Smooth muscle cell (in vitro differentiated cells): Measurements from ENCODE around the gene RALGPS1. TPM values are rescaled to one million over a fixed set of nuclear protein-coding genes. Genes with fewer than 3 reads are reported as not detected.

Experiments
- DNase-seq: peaks from one replicate; lab custom pipeline; 2025; ENCODE audit not compliant: unreplicated experiment; lab: John Stamatoyannopoulos, UW
- H2AFZ ChIP-seq: fragments of 200-600 bp; sonication (generic); 2 replicates; pipeline ENCODE4 v1.6.0; 2016; ENCODE audit warnings: antibody characterized with exemption, low read depth, mild to moderate bottlenecking
- H3F3A ChIP-seq: fragments of 200-600 bp; sonication (generic); 2 replicates; pipeline ENCODE4 v1.6.0; 2017; ENCODE audit warnings: antibody characterized with exemption, low read depth
- H3K27ac ChIP-seq: fragments of 200-600 bp; sonication (generic); 2 replicates; pipeline ENCODE4 v1.5.1; 2016; ENCODE audit warnings: low read depth, mild to moderate bottlenecking
- H3K27me3 ChIP-seq: fragments of 200-600 bp; sonication (generic); 2 replicates; pipeline ENCODE4 v1.6.1; 2016; ENCODE audit warnings: low read depth, mild to moderate bottlenecking
- H3K36me3 ChIP-seq: fragments of 200-600 bp; sonication (generic); 2 replicates; pipeline ENCODE4 v1.5.1; 2016; ENCODE audit warnings: low read depth
- H3K4me1 ChIP-seq: fragments of 200-600 bp; sonication (generic); 2 replicates; pipeline ENCODE4 v1.5.1; 2016; ENCODE audit warnings: low read depth
- H3K4me2 ChIP-seq: fragments of 200-600 bp; sonication (generic); 2 replicates; pipeline ENCODE4 v1.6.0; 2016; ENCODE audit warnings: mild to moderate bottlenecking
- H3K4me3 ChIP-seq: fragments of 200-600 bp; sonication (generic); 2 replicates; pipeline ENCODE4 v1.5.1; 2016; ENCODE audit warnings: mild to moderate bottlenecking
- H3K79me2 ChIP-seq: fragments of 200-600 bp; sonication (generic); 2 replicates; pipeline ENCODE4 v1.6.0; 2016; ENCODE audit warnings: low read depth, mild to moderate bottlenecking
- H3K9ac ChIP-seq: fragments of 200-600 bp; sonication (generic); 2 replicates; pipeline ENCODE4 v1.6.0; 2016; ENCODE audit warnings: low read depth
- H3K9me3 ChIP-seq: fragments of 200-600 bp; sonication (generic); replicated peaks from 2 replicates; pipeline ENCODE4 v1.5.1; 2016; ENCODE audit warnings: low read depth
- H4K20me1 ChIP-seq: fragments of 200-600 bp; sonication (generic); 2 replicates; pipeline ENCODE4 v1.6.0; 2016; ENCODE audit warnings: low read depth
- WGBS: methylation state at CpG from one replicate; pipeline ENCODE4 v1.1.7; 2016; ENCODE audit warnings: low lambda C conversion rate; 5-methylcytosine and 5-hydroxymethylcytosine counted together
- polyA plus RNA-seq: library from polyadenylated mRNA; unstranded; fragments of >200 nt; fragmentation: Nextera tagmentation; extraction: Ambion mirVana; gene quantifications from 2 replicates; pipeline ENCODE4 v1.2.1, GENCODE V29; 2016
- total RNA-seq: library from RNA; depleted of rRNA; stranded (reverse); fragments of >200 nt; gene quantifications from 2 replicates; pipeline ENCODE4 v1.2.3, GENCODE V29; 2014
- TF ChIP-seq, protein P1 (sequence below): fragments of 200-600 bp; sonication (generic); IDR thresholded peaks from 2 replicates; pipeline ENCODE4 v1.5.1; 2017; ENCODE audit warnings: borderline replicate concordance, mild to moderate bottlenecking, antibody characterized with exemption; ENCODE audit not compliant: insufficient read depth, poor library complexity, severe bottlenecking

Gene RALGPS1
- total and polyA plus RNA-seq, 2 experiments from 2014 or later: 2.1 to 4.0 TPM

DNA sequence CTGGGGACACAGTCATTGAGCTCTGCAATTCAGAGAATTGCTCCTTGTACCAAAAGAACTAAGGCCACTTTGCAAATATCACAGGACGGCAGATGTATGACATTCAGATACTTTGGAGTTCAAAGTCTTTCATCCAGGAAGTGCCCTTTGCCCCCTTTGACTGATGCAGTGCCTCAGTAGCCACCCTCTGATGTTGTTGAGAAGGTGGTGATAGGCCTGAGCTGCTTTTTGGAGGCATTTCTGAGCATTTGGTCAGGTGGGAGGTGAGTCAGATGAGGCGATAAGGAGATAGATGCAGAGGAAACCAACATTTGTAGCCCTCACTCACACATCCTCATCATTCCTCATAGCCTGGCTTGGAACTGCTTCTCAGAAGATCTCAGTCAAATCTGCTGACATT, 144.4 kb downstream of the RALGPS1 start:
- Histone ChIP-seq H3K79me2 (no peaks in the 10 kb centered on the region), H3K27me3 (no peaks in the 10 kb centered on the region), H4K20me1 (no peaks in the 10 kb centered on the region), H2AFZ (no peak overlapping the region), H3F3A (no peaks in the 10 kb centered on the region), H3K4me2 (no peak overlapping the region), H3K9ac (no peak overlapping the region), H3K9me3 (no peaks in the 10 kb centered on the region), H3K4me3 (no peak overlapping the region), H3K36me3 (no peaks in the 10 kb centered on the region), H3K4me1 (no peaks in the 10 kb centered on the region), H3K27ac (no peak overlapping the region)
- no peak for DNase-seq
- 100% methylated on average over 2 of the region's 2 CpGs for WGBS
- TF ChIP-seq, protein P1, sequence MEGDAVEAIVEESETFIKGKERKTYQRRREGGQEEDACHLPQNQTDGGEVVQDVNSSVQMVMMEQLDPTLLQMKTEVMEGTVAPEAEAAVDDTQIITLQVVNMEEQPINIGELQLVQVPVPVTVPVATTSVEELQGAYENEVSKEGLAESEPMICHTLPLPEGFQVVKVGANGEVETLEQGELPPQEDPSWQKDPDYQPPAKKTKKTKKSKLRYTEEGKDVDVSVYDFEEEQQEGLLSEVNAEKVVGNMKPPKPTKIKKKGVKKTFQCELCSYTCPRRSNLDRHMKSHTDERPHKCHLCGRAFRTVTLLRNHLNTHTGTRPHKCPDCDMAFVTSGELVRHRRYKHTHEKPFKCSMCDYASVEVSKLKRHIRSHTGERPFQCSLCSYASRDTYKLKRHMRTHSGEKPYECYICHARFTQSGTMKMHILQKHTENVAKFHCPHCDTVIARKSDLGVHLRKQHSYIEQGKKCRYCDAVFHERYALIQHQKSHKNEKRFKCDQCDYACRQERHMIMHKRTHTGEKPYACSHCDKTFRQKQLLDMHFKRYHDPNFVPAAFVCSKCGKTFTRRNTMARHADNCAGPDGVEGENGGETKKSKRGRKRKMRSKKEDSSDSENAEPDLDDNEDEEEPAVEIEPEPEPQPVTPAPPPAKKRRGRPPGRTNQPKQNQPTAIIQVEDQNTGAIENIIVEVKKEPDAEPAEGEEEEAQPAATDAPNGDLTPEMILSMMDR: no peak

DNA sequence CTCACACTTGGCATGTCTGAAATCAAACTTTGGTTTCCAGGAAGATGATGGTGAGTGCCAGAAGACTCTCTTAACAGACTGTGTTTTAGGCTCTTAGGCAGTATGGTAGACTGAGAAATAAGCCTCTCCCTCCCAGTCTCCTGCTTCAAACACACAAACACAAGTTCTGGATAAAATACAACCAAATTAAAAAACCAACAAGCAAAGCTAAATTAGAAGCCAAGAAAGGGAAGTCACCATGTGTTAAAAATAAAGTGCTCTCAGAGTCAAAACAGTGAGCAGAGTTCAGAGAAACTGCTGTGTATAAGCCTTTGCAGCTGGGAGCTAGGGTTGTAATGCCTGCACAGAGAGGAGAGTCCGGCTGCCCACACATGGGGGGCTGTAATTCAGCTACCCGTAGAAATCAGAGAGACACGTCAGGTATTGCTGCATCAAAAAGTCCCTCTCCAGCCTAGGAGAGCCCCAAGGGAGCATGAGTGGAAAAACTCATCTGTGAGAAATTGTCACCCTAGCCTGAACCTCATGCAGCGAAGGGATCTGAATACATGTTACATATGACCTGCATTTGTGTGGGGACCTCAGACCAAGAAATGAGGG, 145.3 kb downstream of the RALGPS1 start:
- TF ChIP-seq, protein P1: no peak
- Histone ChIP-seq H4K20me1 (no peaks in the 10 kb centered on the region), H3K4me1 (no peaks in the 10 kb centered on the region), H3K4me3 (no peak overlapping the region), H3K9me3 (no peaks in the 10 kb centered on the region), H2AFZ (no peak overlapping the region), H3K27me3 (no peaks in the 10 kb centered on the region), H3K79me2 (no peaks in the 10 kb centered on the region), H3K9ac (no peak overlapping the region), H3K4me2 (no peak overlapping the region), H3F3A (no peaks in the 10 kb centered on the region), H3K36me3 (no peaks in the 10 kb centered on the region), H3K27ac (no peak overlapping the region)
- WGBS: 96% methylated on average over 4 of the region's 4 CpGs
- no peak for DNase-seq

DNA sequence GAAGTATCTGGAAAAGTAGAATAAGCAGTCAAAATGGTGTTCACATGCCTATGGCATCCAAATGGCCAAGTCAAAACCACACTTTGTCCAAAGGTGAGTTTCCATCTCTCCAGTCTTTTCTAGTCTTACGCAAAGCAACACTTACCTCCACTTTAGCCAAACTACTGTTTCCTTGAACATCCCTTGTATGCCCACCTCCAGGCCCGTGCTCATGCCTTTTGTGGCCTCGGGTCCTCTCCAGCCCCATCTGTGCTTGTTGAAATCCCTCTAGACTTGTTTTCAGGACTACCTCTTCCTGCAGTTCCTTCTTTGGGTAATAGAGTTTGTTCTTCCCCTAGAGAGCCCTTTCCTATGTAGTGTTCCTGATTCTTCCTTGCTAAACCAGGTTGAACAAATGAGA, 146.8 kb downstream of the RALGPS1 start:
- Histone ChIP-seq H3K27ac (no peak overlapping the region), H3F3A (no peaks in the 10 kb centered on the region), H3K4me2 (no peak overlapping the region), H3K9ac (no peak overlapping the region), H3K4me1 (no peaks in the 10 kb centered on the region), H4K20me1 (no peaks in the 10 kb centered on the region), H3K36me3 (no peaks in the 10 kb centered on the region), H2AFZ (no peak overlapping the region), H3K4me3 (no peak overlapping the region), H3K79me2 (no peaks in the 10 kb centered on the region), H3K9me3 (no peaks in the 10 kb centered on the region), H3K27me3 (no peaks in the 10 kb centered on the region)
- no peak for DNase-seq
- 97% methylated on average over 3 of the region's 3 CpGs for WGBS
- TF ChIP-seq, protein P1: no peak

DNA sequence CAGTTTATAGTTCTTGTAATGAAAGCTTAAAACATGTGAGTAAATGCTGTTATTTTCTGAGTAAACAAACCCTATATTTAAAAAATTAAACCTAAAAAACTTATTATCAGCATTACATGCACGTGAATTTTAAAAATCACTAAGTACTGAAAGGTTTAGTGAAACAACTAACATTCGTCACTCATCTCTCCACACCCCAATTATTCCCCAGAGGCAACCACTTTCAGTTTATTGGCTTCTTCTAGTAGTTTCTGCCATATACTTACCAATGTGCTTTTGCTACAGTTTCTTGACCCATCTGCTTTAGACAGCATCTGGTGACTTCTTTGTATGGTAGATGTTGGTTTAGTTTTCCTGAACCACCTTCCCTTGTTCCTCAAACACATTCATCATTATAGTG, 149.8 kb downstream of the RALGPS1 start:
- H3K36me3 ChIP-seq: no peaks in the 10 kb centered on the region
- peaks cover 3% of the 10 kb centered on the region for H3F3A ChIP-seq
- no peaks in the 10 kb centered on the region for H3K79me2 ChIP-seq
- no peak overlapping the region for H3K27ac ChIP-seq
- H3K27me3 ChIP-seq: no peaks in the 10 kb centered on the region
- H2AFZ ChIP-seq: no peak overlapping the region
- H4K20me1 ChIP-seq: no peaks in the 10 kb centered on the region
- TF ChIP-seq, protein P1: no peak
- no peak overlapping the region for H3K4me2 ChIP-seq
- no peak for DNase-seq
- H3K4me3 ChIP-seq: no peak overlapping the region
- WGBS: 93% methylated on average over 2 of the region's 2 CpGs
- H3K9me3 ChIP-seq: no peaks in the 10 kb centered on the region
- H3K9ac ChIP-seq: no peak overlapping the region
- no peaks in the 10 kb centered on the region for H3K4me1 ChIP-seq
